H7 (cell line): Measurements from ENCODE around the gene KDM3B. TPM values are rescaled to one million over a fixed set of nuclear protein-coding genes. Genes with fewer than 3 reads are reported as not detected.
"Not testable (repeated sequence)": the region's sequence is repeated elsewhere in the genome, so short reads cannot be mapped to it uniquely, and the experiment has no call there.

ENCODE experiments used
- DNase-seq: peaks from one replicate; pipeline ENCODE4 v3.0.0; 2012
- H3K27me3 ChIP-seq: 2 replicates; pipeline ENCODE4 v1.6.0; 2011; ENCODE audit warnings: mild to moderate bottlenecking, low read length; ENCODE audit not compliant: control insufficient read depth, insufficient read depth
- H3K36me3 ChIP-seq: replicated peaks from 2 replicates; pipeline ENCODE4 v1.5.1; 2011; ENCODE audit warnings: low read length; ENCODE audit not compliant: control insufficient read depth, insufficient read depth
- H3K4me3 ChIP-seq: 2 replicates; pipeline ENCODE4 v1.5.1; 2011; ENCODE audit warnings: low read depth, mild to moderate bottlenecking, control low read depth, low read length, moderate library complexity; ENCODE audit not compliant: insufficient read depth
- total RNA-seq: library from RNA; depleted of rRNA; stranded (reverse); fragments of >200 nt; shearing (Covaris generic); gene quantifications from 2 replicates; pipeline ENCODE4 v1.2.3, GENCODE V29; 2014

KDM3B gene
- total RNA-seq, 1 experiment from 2014 or later = 55.6 TPM

DNA sequence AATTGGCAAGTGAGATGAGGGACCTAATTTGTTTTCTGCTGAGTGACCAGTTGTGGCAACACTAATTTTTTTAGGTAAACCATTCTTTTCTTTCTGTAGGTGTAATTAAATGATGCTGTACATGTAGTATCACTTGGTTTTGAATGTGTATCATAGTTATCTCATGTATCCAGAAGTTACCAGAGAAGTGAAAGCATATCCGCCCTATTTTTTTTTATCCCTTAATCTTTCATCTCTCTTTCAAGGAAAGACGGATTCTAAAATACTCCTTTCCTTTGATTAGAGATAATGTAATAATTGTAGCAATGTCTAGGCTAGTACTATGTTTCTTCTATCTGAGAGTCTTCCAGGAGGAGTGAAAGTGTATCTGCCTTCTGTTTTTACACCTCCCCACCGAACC lies 7.1 kb downstream of the KDM3B start:
- H3K27me3 ChIP-seq = no peaks in the 10 kb centered on the region
- no peak overlapping the region for H3K4me3 ChIP-seq

DNA sequence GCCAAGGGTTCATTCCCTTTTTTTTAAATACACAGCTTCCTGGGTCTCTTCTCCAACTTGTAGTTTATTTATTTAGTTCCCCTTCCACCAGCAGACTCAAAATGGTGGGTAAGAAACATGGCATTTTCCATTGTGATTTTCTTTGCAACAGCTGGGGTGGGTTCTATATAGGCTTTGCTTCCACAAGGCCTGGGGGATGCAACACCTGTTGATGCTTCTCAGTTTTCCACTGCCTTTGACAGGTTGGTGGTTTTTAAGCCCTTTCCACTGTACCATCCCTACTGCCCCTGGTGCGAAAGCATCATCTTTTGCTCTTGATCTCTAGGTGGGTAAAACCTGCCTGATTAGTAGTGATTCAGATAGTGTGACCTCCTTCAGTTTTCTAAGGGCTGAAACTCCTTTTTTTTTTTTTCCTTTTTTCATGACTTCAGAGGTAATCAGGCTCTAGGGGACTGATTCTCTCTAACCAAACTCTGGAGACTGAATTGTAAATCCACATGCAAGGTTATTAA lies 8.5 kb downstream of the KDM3B start:
- Histone ChIP-seq H3K4me3 (no peak overlapping the region), H3K27me3 (no peaks in the 10 kb centered on the region), H3K36me3 (no peaks in the 10 kb centered on the region)
- no peak for DNase-seq

More for the DNA sequence above, 7.1 kb downstream of the KDM3B start:
- no peaks in the 10 kb centered on the region for H3K36me3 ChIP-seq
- DNase-seq = no peak

DNA sequence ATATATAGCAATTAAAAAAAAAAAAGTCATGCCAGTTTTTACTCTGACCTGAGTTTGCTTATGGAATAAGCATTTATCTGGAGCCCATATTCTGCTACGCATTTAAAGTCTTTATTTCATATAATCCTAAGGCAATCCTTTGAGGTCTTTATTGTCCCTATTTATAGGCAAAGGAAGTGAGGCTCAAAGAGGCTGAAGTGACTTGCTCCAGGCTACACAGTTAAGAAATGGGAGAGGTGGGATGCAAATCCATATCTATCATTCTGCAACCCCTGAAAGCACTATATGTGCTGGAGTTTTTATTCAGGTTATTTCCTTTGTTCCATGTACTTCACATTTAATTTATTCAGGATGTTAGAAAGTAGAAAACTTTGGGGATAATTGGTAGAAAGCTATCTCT lies 12.1 kb downstream of the KDM3B start:
- H3K27me3 ChIP-seq = no peaks in the 10 kb centered on the region
- H3K36me3 ChIP-seq = no peaks in the 10 kb centered on the region
- no peak overlapping the region for H3K4me3 ChIP-seq
- no peak for DNase-seq

DNA sequence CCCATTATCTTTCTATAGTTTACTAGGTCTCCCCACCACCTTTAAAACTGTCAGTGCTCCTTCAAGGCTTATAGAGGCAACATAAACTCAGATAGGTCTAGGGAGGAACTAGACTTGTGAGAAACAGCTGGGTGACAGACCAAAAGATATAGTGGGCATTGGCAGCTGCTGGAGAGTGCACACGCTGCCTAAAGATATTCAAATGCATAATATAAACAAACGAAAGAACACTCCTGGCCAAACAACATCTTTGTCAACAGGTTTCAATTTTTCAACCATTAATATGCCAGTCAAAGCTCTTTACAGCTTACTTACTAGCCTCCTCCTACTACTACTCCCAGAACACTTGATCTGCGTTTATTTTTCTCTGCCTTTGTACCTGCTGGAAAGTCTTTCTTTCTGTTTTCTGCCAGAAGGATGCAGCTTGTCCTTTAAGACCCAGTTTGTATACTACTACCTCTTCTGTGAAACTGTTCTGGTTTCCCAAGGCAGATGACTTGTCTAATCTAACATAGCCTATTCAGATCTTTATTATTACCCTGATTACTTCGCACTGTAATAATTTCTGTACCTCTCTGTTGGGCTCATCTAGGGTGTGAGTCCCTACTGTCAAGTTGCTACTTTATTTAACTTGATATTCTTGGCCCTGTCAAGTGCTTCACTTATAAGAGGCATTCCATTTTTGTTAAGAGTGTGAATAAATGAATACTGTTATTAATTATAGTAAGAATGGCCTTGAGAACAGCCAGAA lies 14.3 kb downstream of the KDM3B start:
- no peak for DNase-seq
- Histone ChIP-seq H3K4me3 (no peak overlapping the region), H3K27me3 (no peaks in the 10 kb centered on the region), H3K36me3 (no peaks in the 10 kb centered on the region)

DNA sequence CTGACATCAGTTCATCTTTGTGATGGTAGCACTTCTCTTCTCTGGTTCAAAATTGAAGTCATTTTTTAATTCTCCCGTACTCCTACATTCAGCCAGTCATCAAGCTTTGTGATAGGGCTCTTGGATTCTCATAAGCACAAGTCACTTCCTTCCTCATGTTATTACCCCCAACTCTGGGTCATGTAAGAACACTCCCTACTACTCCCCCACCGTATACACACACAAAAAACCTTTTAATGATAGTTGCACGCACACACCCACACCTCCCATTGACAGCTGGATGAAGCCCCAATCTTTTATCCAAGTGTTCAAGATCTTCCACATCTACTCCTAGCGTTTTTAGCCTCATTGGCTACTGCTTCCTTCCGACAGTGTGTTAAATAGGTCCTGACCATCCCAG lies 16.8 kb downstream of the KDM3B start:
- H3K4me3 ChIP-seq = no peak overlapping the region
- H3K36me3 ChIP-seq = no peaks in the 10 kb centered on the region
- no peaks in the 10 kb centered on the region for H3K27me3 ChIP-seq
- no peak for DNase-seq

DNA sequence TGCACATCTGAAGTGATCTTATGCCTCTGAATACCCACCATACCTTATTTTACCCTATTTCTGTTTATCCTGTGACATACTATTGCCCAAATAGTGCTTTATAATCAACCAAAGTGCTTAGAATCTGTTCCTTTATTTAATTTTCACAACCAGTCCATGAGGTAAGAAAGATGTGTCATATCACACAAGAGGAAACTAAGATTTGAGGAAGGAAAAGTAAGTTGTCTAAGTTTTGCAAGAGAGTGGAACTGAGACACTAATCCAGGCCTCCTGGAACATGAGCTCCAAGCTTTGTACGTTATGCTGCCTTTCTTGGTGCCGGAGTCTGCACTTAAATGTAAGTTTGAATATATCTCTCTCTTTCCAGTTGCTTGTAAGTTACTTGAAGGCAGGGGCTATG lies 17.2 kb downstream of the KDM3B start:
- no peak for DNase-seq
- Histone ChIP-seq H3K27me3 (no peaks in the 10 kb centered on the region), H3K4me3 (no peak overlapping the region), H3K36me3 (no peaks in the 10 kb centered on the region)

DNA sequence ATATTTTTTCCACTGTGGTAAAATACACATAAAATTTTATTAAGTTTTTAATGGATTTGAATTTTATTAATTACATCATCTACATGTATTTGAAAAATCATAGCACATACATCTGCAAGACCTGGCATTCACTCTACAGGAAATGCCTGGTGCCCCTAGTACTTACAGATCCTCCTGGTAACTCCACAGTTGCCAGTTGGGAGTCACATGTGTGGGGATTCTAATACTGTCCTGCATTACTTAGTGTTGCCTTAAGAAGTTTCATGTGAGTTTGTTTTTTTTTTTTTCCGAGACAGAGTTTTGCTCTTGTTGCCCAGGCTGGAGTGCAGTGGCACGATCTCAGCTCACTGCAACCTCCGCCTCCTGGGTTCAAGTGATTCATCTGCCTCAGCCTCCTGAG lies 18.1 kb downstream of the KDM3B start:
- no peaks in the 10 kb centered on the region for H3K36me3 ChIP-seq
- H3K4me3 ChIP-seq = no peak overlapping the region
- no peak for DNase-seq
- no peaks in the 10 kb centered on the region for H3K27me3 ChIP-seq

DNA sequence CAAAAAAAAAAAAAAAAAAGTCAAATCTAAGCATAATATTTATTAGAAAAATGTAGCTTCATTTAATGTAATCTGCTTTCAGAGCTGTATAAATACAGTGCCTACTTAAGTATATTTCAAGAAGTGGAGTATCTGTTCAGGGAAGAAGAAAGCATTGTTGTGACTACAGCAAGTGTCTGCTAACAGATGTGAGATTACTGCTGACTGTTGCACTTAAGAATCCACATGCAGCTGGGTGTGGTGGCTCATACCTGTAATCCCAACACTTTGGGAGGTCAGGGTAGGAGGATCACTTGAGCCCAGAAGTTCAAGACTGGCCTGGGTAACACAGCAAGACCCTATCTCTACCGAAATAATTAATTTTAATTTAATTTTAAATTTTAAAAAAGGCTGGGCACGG lies 19.0 kb downstream of the KDM3B start:
- no peaks in the 10 kb centered on the region for H3K27me3 ChIP-seq
- no peak overlapping the region for H3K4me3 ChIP-seq
- no peak for DNase-seq

DNA sequence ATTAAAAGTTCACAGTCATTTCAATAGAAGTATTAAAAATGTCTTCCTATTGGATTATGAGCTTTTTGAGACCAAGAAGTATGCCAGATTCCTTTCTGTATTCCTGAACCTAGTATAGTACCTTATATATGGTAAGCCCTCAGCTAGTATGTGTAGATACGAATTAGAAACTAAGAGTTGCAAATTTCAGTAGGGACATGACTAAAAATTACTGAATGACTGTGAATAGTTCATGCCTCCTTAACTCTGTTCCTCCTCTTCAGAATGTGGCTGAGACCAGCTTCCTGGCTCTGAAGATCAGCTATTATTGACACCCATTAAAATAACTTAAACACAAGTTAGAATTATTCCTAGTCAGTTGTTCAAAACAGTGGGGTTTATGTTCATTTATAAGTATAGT lies 19.7 kb downstream of the KDM3B start:
- Histone ChIP-seq H3K27me3 (no peaks in the 10 kb centered on the region), H3K4me3 (no peak overlapping the region), H3K36me3 (no peaks in the 10 kb centered on the region; the same call in none of the 2 replicates)
- no peak for DNase-seq

More for the DNA sequence above, 19.0 kb downstream of the KDM3B start:
- no peaks in the 10 kb centered on the region; the same call in 1 of the 2 replicates for H3K36me3 ChIP-seq

DNA sequence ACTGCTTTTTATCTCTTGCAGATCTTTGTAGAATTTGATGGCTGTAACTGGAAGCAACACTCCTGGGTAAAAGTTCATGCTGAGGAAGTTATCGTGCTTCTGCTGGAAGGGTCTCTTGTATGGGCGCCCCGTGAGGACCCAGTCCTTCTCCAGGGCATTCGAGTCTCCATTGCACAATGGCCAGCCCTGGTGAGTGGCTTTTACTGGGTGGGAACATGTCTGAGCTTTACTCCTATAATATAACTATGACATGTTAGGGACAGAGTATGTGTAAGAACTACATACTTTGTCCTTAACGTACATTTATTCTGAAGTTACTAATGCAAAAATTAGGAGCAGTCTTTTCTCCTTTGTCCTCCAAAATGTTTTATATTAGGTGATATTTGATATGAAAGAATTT lies 20.2 kb downstream of the KDM3B start:
- no peaks in the 10 kb centered on the region for H3K27me3 ChIP-seq
- no peak for DNase-seq
- H3K36me3 ChIP-seq = peaks cover 3% of the 10 kb centered on the region
- H3K4me3 ChIP-seq = no peak overlapping the region

DNA sequence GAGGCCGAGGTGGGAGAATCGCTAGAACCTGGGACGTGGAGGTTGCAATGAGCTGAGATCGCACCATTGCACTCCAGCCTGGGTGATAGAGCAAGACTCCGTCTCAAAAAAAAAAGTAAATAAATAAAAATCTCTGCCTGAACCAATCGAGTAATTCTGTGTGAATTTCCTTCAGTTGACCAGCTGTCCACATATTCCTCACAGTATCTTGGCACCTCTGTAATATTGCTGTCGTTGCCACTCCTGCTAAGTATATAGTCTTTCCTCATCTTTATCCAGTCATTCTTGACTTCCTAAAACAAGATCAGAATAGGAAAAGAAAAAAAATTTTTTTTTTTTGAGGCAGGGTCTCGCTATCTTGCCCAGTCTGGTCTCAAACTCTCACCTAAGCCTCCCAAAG lies 29.9 kb downstream of the KDM3B start:
- DNase-seq = no peak
- H3K36me3 ChIP-seq = peaks cover 29% of the 10 kb centered on the region

DNA sequence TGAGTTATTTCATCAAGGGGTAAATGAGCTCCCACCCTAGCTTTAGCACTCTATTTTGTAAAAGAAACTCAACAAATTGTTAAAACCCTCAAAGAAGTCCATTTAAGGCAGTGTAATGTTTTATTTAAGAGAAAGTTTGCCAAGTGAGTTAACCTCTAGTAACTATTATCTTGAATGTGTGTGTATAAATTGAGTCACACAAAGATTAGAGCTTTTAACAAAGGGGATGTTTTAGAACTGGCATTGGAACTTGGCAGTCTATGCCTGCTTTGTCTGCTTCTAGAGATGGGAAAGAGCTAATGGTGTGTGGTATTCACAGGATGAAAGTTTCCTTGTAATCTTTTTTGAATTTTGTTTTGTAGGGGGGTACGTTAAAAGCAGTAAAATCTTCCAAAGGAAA lies 33.2 kb downstream of the KDM3B start:
- Histone ChIP-seq H3K36me3 (peaks cover 20% of the 10 kb centered on the region), H3K4me3 (no peak overlapping the region), H3K27me3 (no peaks in the 10 kb centered on the region)
- no peak for DNase-seq

More for the DNA sequence above, 29.9 kb downstream of the KDM3B start:
- no peak overlapping the region for H3K4me3 ChIP-seq
- H3K27me3 ChIP-seq = no peaks in the 10 kb centered on the region

DNA sequence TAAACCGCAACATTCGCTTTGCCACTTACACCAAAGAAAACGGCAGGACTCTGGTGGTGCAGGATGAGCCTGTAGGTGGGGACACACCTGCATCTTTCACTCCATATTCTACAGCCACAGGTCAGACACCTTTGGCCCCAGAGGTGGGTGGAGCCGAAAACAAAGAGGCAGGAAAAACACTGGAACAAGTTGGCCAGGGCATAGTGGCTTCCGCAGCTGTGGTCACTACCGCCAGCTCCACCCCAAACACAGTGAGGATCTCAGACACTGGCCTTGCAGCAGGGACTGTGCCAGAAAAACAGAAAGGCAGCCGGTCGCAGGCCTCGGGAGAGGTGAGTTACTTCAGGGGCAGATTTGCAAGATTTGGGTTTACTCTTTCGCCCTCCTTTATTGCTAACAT lies 33.8 kb downstream of the KDM3B start:
- Histone ChIP-seq H3K36me3 (peaks cover 26% of the 10 kb centered on the region), H3K27me3 (no peaks in the 10 kb centered on the region), H3K4me3 (no peak overlapping the region)
- no peak for DNase-seq

DNA sequence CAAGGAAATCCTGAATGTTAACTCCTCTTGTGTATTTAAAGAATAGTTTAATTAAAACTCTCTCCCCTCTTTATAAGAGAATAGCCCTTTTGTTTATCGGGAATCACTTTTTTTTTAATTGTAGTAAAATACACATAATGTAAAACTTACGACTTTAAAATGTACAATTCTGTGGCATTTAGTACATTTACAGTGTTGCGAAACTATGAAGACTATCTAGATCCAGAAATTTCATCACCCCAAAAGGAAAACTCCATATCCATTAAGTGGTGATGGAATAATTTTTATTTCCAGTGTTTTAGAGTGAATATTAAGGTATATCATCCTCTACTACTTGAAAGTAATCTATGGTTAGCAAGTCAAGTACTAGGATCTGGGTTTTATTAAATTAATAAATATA lies 36.8 kb downstream of the KDM3B start:
- peaks cover 48% of the 10 kb centered on the region for H3K36me3 ChIP-seq
- no peak for DNase-seq

DNA sequence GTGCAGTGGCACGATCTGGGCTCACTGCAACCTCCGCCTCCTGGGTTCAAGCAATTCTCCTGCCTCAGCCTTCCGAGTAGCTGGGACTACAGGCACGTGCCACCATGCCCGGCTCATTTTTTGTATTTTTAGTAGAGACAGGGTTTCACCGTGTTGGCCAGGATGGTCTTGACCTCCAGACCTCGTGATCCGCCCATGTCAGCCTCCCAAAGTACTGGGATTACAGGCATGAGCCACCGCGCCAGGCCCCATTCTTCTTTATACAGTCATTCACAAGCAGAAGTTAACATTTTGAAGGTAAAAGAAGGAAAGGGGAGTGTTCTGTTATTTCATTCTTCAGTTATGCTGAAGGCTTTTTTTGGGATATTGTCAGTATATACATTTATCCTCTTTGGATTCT lies 37.4 kb downstream of the KDM3B start:
- peaks cover 49% of the 10 kb centered on the region for H3K36me3 ChIP-seq
- not testable (repeated sequence) for DNase-seq, H3K4me3 ChIP-seq, H3K27me3 ChIP-seq

More for the DNA sequence above, 36.8 kb downstream of the KDM3B start:
- Histone ChIP-seq H3K27me3 (no peaks in the 10 kb centered on the region), H3K4me3 (no peak overlapping the region)
